Measurements from ENCODE around the gene TMEM269.

TMEM269 gene

DNA sequence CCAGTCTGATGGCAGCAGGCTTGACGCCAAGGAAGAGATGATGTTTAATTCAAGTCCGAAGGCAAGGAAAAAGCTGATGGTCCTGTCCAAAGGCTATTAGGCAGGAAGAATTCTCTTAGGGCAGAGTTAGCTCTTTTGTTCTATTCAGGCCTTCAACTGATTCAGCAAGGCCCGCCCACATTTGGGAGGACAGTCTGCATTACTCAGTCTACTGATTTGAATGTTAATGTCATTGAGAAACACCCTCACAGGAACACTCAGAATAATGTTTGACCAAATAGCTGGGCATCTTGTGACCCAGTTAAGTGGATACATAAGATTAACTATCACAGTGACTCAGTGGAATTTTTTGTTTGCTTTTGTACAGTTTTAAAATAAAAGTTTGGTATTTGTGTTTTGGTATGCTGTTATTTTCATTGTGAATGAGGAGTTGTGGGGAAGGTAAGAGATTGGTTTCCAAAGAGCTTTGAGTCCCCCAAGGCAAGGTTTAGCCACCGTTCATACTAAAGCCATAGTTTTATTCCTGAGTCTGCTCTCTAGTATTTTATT, 59.9 kb downstream of the TMEM269 start:
- DNase-seq (ENCODE audit: low read depth) = peak; percentile 20
- TF ChIP-seq, protein P1, sequence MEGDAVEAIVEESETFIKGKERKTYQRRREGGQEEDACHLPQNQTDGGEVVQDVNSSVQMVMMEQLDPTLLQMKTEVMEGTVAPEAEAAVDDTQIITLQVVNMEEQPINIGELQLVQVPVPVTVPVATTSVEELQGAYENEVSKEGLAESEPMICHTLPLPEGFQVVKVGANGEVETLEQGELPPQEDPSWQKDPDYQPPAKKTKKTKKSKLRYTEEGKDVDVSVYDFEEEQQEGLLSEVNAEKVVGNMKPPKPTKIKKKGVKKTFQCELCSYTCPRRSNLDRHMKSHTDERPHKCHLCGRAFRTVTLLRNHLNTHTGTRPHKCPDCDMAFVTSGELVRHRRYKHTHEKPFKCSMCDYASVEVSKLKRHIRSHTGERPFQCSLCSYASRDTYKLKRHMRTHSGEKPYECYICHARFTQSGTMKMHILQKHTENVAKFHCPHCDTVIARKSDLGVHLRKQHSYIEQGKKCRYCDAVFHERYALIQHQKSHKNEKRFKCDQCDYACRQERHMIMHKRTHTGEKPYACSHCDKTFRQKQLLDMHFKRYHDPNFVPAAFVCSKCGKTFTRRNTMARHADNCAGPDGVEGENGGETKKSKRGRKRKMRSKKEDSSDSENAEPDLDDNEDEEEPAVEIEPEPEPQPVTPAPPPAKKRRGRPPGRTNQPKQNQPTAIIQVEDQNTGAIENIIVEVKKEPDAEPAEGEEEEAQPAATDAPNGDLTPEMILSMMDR (conservative IDR thresholded peaks at IDR 0.05; ENCODE audit: low read length) = no peak
- H3K4me3 ChIP-seq (ENCODE audit: low read length) = no peak overlapping the region

DNA sequence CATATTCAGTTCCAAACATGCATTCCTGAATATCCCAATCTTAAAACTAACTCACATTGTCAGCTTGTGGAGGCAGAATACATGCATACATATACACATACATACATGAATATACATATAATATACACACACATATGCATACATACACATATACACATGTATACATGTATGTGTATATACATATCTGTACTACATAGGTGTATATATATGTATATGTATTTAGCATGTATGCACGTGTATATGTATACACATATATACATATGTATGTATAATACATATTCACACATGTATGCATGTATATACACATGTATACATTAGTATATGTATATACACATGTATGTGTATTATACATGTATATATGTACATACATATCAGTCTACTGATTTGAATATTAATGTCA, 60.4 kb downstream of the TMEM269 start:
- no peak overlapping the region for H3K4me3 ChIP-seq (ENCODE audit: low read length)
- TF ChIP-seq, protein P1 (conservative IDR thresholded peaks at IDR 0.05; ENCODE audit: low read length) = no peak
- no peak for DNase-seq (ENCODE audit: low read depth)

DNA sequence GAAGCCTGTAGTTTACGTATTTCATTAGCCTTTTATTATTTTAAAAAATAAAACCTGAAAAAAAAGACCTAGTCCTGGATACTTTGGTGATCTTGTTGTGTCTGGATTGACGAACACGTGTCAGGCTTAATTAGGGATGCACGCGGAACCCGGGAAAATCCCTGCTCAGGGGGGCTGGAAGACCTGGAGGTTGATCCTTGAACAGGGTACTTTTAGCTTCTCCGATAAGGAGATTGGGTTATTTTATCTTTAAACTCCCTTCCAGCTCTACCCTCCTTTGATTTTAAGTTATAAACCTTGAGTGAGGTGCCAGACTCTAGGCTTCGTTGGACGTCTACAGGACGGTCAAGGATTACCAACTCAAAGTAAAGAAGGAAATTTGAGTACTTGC, 61.1 kb downstream of the TMEM269 start:
- peak overlapping the region; percentile 90 for H3K4me3 ChIP-seq (ENCODE audit: low read length)
- DNase-seq (ENCODE audit: low read depth) = no peak
- TF ChIP-seq, protein P1 (conservative IDR thresholded peaks at IDR 0.05; ENCODE audit: low read length) = no peak

DNA sequence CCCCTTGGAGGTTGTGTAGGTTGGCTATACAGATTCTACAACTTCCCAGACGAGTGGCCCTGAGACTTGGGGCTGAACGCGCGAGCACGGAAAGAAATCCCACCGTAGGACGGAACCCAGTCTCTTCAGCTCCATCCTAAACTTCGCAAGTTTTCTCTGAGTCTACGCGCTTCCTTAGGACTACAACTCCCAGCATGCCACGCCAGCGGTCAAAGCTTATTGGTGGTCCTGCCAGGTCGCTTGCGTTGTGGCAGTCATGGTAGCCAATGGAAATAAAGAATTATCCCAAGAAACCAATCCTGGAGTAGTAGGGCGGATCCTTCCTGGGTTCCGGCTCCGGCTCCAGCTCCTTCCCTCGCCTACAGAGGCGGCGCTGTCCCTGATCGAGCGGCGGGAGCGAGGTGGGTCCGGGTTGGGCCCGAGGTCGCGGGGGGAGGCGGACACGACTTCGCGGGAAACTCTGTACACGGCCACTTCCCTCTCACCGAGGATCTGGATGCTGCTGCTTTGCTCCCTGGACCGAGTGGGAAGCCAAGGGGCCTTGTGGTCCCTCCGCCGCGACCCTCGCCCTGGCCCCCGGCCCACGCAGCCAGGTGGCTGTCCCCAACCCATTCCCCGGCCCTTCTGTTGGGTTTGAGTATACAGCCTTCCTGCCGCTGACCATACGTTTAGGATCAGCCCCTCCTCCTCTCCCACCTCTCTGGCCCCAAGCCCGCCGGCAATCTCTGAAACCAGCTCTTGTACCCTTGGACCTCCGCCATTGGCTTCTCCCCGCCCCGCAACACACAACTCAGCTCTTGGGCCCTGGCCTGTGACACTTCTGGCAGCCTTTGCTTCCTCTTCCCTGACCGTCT, 61.7 kb downstream of the TMEM269 start, which contains the start of gene ZNF691:
TSS of gene ZNF691 (plus strand) at position 357 of the 854 bp plus-strand sequence. CDS start 3,046 bp downstream, outside the sequence.
- peak within 1 kb of the TSS; percentile 90 for H3K4me3 ChIP-seq (ENCODE audit: low read length)
- TF ChIP-seq, protein P1 (conservative IDR thresholded peaks at IDR 0.05; ENCODE audit: low read length) = peak; percentile 50
- DNase-seq (ENCODE audit: low read depth) = peak; percentile 97

DNA sequence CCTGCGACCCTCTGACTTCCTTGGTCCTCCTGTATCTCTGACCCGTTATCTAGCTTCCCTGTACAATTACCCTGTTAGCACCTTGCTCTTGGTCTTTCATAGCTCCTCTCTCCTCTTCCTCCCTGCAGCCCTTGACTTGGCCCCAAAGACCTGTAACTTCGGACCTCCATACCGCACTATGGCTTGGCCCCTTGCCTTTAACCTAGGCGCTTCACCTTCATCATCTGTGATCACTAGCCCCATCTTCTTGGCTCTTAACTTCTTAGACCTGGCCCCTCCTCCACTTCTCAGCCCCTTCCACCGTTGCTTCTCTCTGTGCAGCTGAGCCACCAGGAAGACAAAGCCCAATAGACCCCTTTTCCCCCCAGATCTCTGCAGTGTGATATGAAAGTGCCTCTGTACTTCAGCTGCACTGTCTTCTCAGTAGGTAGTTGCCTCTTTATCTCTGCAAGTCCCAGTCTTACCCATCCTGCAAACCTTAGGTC, 62.4 kb downstream of the TMEM269 start:
- no peak for DNase-seq (ENCODE audit: low read depth)
- peak overlapping the region; percentile 90 for H3K4me3 ChIP-seq (ENCODE audit: low read length)
- TF ChIP-seq, protein P1 (conservative IDR thresholded peaks at IDR 0.05; ENCODE audit: low read length) = no peak

DNA sequence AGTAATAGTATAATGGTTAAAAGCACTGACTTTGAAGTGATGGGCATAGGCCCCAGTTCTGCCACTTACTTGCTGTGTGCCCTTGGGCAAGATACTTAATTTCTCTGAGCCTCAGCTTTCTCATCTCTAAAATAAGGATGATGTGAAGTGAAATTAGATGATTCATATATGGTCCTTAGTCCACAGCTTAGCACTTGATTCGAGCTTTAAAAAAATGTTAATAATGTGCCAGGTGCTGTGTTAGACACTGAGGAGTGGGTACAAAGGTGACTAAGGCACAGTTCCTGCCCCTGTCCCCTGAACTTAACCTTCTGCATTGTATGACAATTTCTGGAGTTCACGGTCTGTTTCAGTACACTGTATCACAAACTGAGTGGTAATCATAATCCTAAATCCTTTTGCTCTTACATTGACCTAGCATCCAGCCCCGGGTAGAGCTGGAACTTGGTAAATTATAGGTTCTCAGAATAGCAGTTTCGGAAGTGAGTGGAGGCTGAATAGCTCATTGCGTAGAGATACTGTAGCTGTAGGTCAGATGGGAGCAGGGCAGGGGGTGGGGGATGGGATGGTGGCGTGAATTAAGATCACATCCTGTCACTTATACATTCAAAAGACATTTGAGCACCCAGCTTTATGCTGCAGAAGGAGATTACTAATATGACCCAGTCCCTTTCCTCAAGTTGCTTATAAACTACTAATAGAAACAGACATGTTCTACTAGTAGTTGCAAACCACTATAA, 63.1 kb downstream of the TMEM269 start:
- peak overlapping the region; percentile 90 for H3K4me3 ChIP-seq (ENCODE audit: low read length)
- no peak for DNase-seq (ENCODE audit: low read depth)
- TF ChIP-seq, protein P1 (conservative IDR thresholded peaks at IDR 0.05; ENCODE audit: low read length) = no peak
